COLO668 (cell line): Measurements from ENCODE around the gene OLFM3.
A peak's percentile ranks its signal among the peaks of the same experiment; 100 is the strongest.

ENCODE experiments used
- DNase-seq: peaks from one replicate; lab custom pipeline; 2025; ENCODE audit not compliant: unreplicated experiment; lab: John Stamatoyannopoulos, UW

Gene OLFM3

GRCh38 chr1:101996825-101997465 lies at the start of gene OLFM3:
TSS of gene OLFM3 (minus strand) at chr1:101996926.
- peak; percentile 11 for DNase-seq

GRCh38 chr1:102045752-102046151 lies 49.0 kb upstream of the OLFM3 start:
- no peak for DNase-seq

GRCh38 chr1:102032534-102032933 lies 35.8 kb upstream of the OLFM3 start:
- DNase-seq = no peak

GRCh38 chr1:102019530-102019929 lies 22.8 kb upstream of the OLFM3 start:
- no peak for DNase-seq

GRCh38 chr1:102015728-102016127 lies 19.0 kb upstream of the OLFM3 start:
- DNase-seq = no peak

GRCh38 chr1:102002057-102002456 lies 5.3 kb upstream of the OLFM3 start:
- DNase-seq = no peak

GRCh38 chr1:101995984-101996745 lies 561 bp downstream of the OLFM3 start:
- peak; percentile 15 for DNase-seq

- no peak for DNase-seq
These were observed 3.0 kb downstream of the OLFM3 start for GRCh38 chr1:101993710-101994109.

GRCh38 chr1:101992821-101993575 lies 3.7 kb downstream of the OLFM3 start:
- DNase-seq = no peak

- no peak for DNase-seq
These were observed 15.8 kb downstream of the OLFM3 start for GRCh38 chr1:101980974-101981373.

GRCh38 chr1:101977266-101977665 lies 19.5 kb downstream of the OLFM3 start:
- no peak for DNase-seq

GRCh38 chr1:101976161-101976560 lies 20.6 kb downstream of the OLFM3 start:
- DNase-seq = no peak

GRCh38 chr1:101975371-101975770 lies 21.4 kb downstream of the OLFM3 start:
- no peak for DNase-seq

GRCh38 chr1:101974599-101975274 lies 22.0 kb downstream of the OLFM3 start:
- no peak for DNase-seq

- no peak for DNase-seq
These were observed 25.4 kb downstream of the OLFM3 start for GRCh38 chr1:101971304-101971703.

- DNase-seq = no peak
These were observed 28.9 kb downstream of the OLFM3 start for GRCh38 chr1:101967871-101968270.

GRCh38 chr1:101965341-101965740 lies 31.4 kb downstream of the OLFM3 start:
- DNase-seq = no peak

- no peak for DNase-seq
These were observed 32.0 kb downstream of the OLFM3 start for GRCh38 chr1:101964708-101965107.

GRCh38 chr1:101960142-101960541 lies 36.6 kb downstream of the OLFM3 start:
- no peak for DNase-seq

GRCh38 chr1:101959456-101959855 lies 37.3 kb downstream of the OLFM3 start:
- no peak for DNase-seq

- no peak for DNase-seq
These were observed 39.0 kb downstream of the OLFM3 start for GRCh38 chr1:101957771-101958170.
